CD4-positive, CD25-positive, alpha-beta regulatory T cell (primary cell): Measurements from ENCODE around the gene CFAP57. TPM values are rescaled to one million over a fixed set of nuclear protein-coding genes. Genes with fewer than 3 reads are reported as not detected.

Experiments
- ATAC-seq, 2 donors: fragments of 150-1000 bp; cut with Tn5 transposase; one replicate each; pipeline ENCODE4 v1.10.0; 2021; ENCODE audit warnings: low read depth in 2 of 2, moderate number of reproducible peaks in 2 of 2, moderate library complexity in 1 of 2
- DNase-seq, 3 donors: peaks; one replicate each; pipeline versions ENCODE4 v3.0.0 to v3.0.0-alpha.2; 2012 to 2022; ENCODE audit warnings: mixed read lengths in 1 of 3
- H3K27ac ChIP-seq: one replicate; pipeline ENCODE4 v1.7.0; 2013; ENCODE audit warnings: mild to moderate bottlenecking, low read length; ENCODE audit not compliant: insufficient read depth, poor library complexity, severe bottlenecking
- H3K27me3 ChIP-seq: one replicate; pipeline ENCODE4 v1.7.0; 2013; ENCODE audit warnings: low read length; ENCODE audit not compliant: control insufficient read depth, insufficient read depth
- H3K36me3 ChIP-seq: one replicate; pipeline ENCODE4 v1.7.0; 2013; ENCODE audit warnings: mild to moderate bottlenecking, low read length, moderate library complexity; ENCODE audit not compliant: control insufficient read depth, insufficient read depth
- H3K4me1 ChIP-seq: 2 replicates; pipeline ENCODE4 v1.7.0; 2013; ENCODE audit warnings: mild to moderate bottlenecking, low read length; ENCODE audit not compliant: insufficient read depth, control insufficient read depth, poor library complexity, severe bottlenecking
- H3K4me3 ChIP-seq: one replicate; pipeline ENCODE4 v1.7.0; 2013; ENCODE audit warnings: low read depth, mild to moderate bottlenecking, low read length, moderate library complexity
- H3K9me3 ChIP-seq, 2 experiments: 1 replicate in 1 of 2; 2 replicates in 1 of 2; pipeline ENCODE4 v1.7.0; 2013; ENCODE audit warnings: low read length in 2 of 2, mild to moderate bottlenecking in 1 of 2, moderate library complexity in 1 of 2; ENCODE audit not compliant: control insufficient read depth in 2 of 2
- H3K27ac Mint-ChIP-seq, 3 donors: one replicate each; pipeline ENCODE4 v1.8.0; 2020 to 2022; ENCODE audit warnings: mild to moderate bottlenecking in 3 of 3, mixed read lengths in 3 of 3, moderate library complexity in 2 of 3
- H3K27me3 Mint-ChIP-seq: one replicate; pipeline ENCODE4 v1.8.0; 2022; ENCODE audit warnings: mild to moderate bottlenecking, mixed read lengths
- H3K36me3 Mint-ChIP-seq: one replicate; pipeline ENCODE4 v1.8.0; 2020; ENCODE audit warnings: mixed read lengths
- H3K4me1 Mint-ChIP-seq, 4 donors: one replicate each; pipeline ENCODE4 v1.8.0; 2020 to 2022; ENCODE audit warnings: mixed read lengths in 4 of 4, mild to moderate bottlenecking in 1 of 4
- H3K4me3 Mint-ChIP-seq, 4 donors: one replicate each; pipeline ENCODE4 v1.8.0; 2020 to 2022; ENCODE audit warnings: mild to moderate bottlenecking in 4 of 4, mixed read lengths in 4 of 4, moderate library complexity in 3 of 4
- H3K9me3 Mint-ChIP-seq, 7 donors: one replicate each; pipeline ENCODE4 v1.8.0; 2020 to 2022; ENCODE audit warnings: mixed read lengths in 7 of 7, mild to moderate bottlenecking in 3 of 7, moderate library complexity in 2 of 7
- polyA plus RNA-seq, 4 donors: library from polyadenylated mRNA; unstranded; fragments of 300-500 nt; fragmentation: Illumina TruSeq; gene quantifications; one replicate each; pipeline ENCODE4 v1.2.3, GENCODE V29; 2021
- total RNA-seq: library from RNA; stranded (reverse); gene quantifications from one replicate; pipeline ENCODE4 v1.2.3, GENCODE V29; 2022

Gene CFAP57
- total and polyA plus RNA-seq, 5 donors from 2014 or later = 0.13 TPM; not detected in 4

DNA sequence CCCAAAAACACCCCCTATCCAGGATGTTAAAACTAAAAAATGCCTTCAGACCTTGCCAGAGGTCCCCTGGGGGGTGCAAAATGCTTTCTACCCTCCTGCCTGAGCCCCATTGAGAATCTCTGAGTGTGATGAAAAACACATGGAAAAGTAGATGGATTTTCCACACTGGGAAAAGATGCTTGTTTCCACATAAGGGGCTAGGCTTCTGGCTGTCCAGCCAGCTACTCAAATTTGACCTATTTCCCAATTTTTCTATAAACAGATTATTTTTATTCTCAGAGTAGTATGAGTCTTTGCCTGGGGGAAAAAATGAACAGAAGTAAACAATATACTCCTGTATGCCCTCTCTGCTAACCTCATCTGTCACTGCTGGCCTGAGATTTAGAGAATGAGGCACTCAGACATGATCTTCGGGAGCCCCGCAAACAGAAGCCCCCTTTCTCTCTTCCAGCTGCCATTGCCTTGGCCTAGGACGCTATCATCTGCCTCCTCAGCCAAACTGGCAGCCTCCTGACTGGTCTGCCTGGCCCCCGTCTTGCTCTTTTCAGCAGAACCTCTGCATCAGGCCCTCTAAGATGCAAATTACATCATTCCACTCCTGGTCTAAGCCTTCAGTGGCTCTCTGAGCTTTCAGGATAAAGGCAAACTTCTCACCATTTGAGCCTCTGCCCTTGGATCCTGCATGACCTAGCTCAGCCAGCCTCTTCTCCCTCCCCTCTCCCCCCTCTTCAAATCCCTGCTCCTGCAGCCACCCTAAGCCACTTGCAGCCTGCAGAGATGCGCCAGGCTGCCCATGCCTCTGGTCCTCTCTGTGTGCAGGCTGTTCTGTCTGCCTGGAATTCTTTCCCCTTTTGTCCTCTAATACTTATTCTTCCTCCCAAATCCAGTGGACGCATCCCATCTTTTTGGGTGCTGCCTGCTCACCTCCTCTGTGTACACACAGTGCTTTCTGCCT, 58.0 kb downstream of the CFAP57 start:
- ATAC-seq (no peak), DNase-seq (no peak)
- Mint-ChIP-seq H3K4me3 (no peak overlapping the region), H3K27ac (no peak overlapping the region), H3K36me3 (no peaks in the 10 kb centered on the region), H3K9me3 (peaks cover 0 to 2% (median 0%) of the 10 kb centered on the region in 7 donors), H3K27me3 (peaks cover 8% of the 10 kb centered on the region), H3K4me1 (no peaks in the 10 kb centered on the region)
- Histone ChIP-seq H3K4me1 (no peaks in the 10 kb centered on the region), H3K4me3 (no peak overlapping the region), H3K9me3 (no peaks in the 10 kb centered on the region), H3K27ac (no peak overlapping the region), H3K27me3 (no peaks in the 10 kb centered on the region), H3K36me3 (no peaks in the 10 kb centered on the region)

- Histone ChIP-seq H3K4me3 (no peak overlapping the region), H3K4me1 (no peaks in the 10 kb centered on the region), H3K27ac (no peak overlapping the region), H3K9me3 (no peaks in the 10 kb centered on the region), H3K27me3 (no peaks in the 10 kb centered on the region), H3K36me3 (no peaks in the 10 kb centered on the region)
- peaks cover 7% of the 10 kb centered on the region for H3K27me3 Mint-ChIP-seq
- no peaks in the 10 kb centered on the region for H3K4me1 Mint-ChIP-seq
- H3K36me3 Mint-ChIP-seq = no peaks in the 10 kb centered on the region
- peaks cover 0 to 2% (median 0%) of the 10 kb centered on the region in 7 donors for H3K9me3 Mint-ChIP-seq
- ATAC-seq (no peak), DNase-seq (no peak)
- no peak overlapping the region for H3K4me3 Mint-ChIP-seq
- H3K27ac Mint-ChIP-seq = no peak overlapping the region
Observed at GRCh38 chr1:43232074-43232473, 59.9 kb downstream of the CFAP57 start.

GRCh38 chr1:43232482-43232881, 60.4 kb downstream of the CFAP57 start:
- DNase-seq (no peak), ATAC-seq (no peak)
- Histone ChIP-seq H3K36me3 (no peaks in the 10 kb centered on the region), H3K9me3 (no peaks in the 10 kb centered on the region), H3K4me1 (no peaks in the 10 kb centered on the region), H3K27me3 (no peaks in the 10 kb centered on the region), H3K27ac (no peak overlapping the region), H3K4me3 (no peak overlapping the region)
- Mint-ChIP-seq H3K9me3 (peaks cover 0 to 2% (median 0%) of the 10 kb centered on the region in 7 donors), H3K27ac (no peak overlapping the region), H3K4me1 (no peaks in the 10 kb centered on the region), H3K36me3 (no peaks in the 10 kb centered on the region), H3K4me3 (no peak overlapping the region), H3K27me3 (peaks cover 3% of the 10 kb centered on the region)

- H3K4me1 ChIP-seq = no peaks in the 10 kb centered on the region
- Mint-ChIP-seq H3K27ac (no peak overlapping the region), H3K4me3 (no peak overlapping the region), H3K4me1 (peaks cover 0 to 3% (median 0%) of the 10 kb centered on the region in 4 donors), H3K9me3 (peaks cover 0 to 2% (median 0%) of the 10 kb centered on the region in 7 donors), H3K27me3 (no peaks in the 10 kb centered on the region), H3K36me3 (no peaks in the 10 kb centered on the region)
- H3K27ac ChIP-seq = no peak overlapping the region
- H3K4me3 ChIP-seq = no peak overlapping the region
- ATAC-seq = no peak
- DNase-seq = no peak
- H3K9me3 ChIP-seq = no peaks in the 10 kb centered on the region
- H3K27me3 ChIP-seq = no peaks in the 10 kb centered on the region
- no peaks in the 10 kb centered on the region for H3K36me3 ChIP-seq
Observed at GRCh38 chr1:43233631-43234030, 61.5 kb downstream of the CFAP57 start.

- Mint-ChIP-seq H3K27ac (no peak overlapping the region), H3K4me3 (no peak overlapping the region), H3K27me3 (no peaks in the 10 kb centered on the region), H3K9me3 (peaks cover 0 to 2% (median 0%) of the 10 kb centered on the region in 7 donors), H3K4me1 (peaks cover 0 to 3% (median 0%) of the 10 kb centered on the region in 4 donors), H3K36me3 (no peaks in the 10 kb centered on the region)
- no peaks in the 10 kb centered on the region for H3K27me3 ChIP-seq
- H3K4me3 ChIP-seq = no peak overlapping the region
- DNase-seq (no peak), ATAC-seq (no peak)
- no peaks in the 10 kb centered on the region for H3K36me3 ChIP-seq
- no peaks in the 10 kb centered on the region for H3K9me3 ChIP-seq
- no peaks in the 10 kb centered on the region for H3K4me1 ChIP-seq
- H3K27ac ChIP-seq = no peak overlapping the region
Observed at GRCh38 chr1:43234267-43234666, 62.1 kb downstream of the CFAP57 start.

GRCh38 chr1:43235040-43235439, 62.9 kb downstream of the CFAP57 start:
- H3K27me3 Mint-ChIP-seq = no peaks in the 10 kb centered on the region
- peaks cover 0 to 3% (median 0%) of the 10 kb centered on the region in 4 donors for H3K4me1 Mint-ChIP-seq
- Histone ChIP-seq H3K36me3 (no peaks in the 10 kb centered on the region), H3K4me3 (no peak overlapping the region), H3K9me3 (no peaks in the 10 kb centered on the region), H3K27me3 (no peaks in the 10 kb centered on the region), H3K27ac (no peak overlapping the region), H3K4me1 (no peaks in the 10 kb centered on the region)
- no peak overlapping the region for H3K27ac Mint-ChIP-seq
- no peak for ATAC-seq
- no peak for DNase-seq
- H3K9me3 Mint-ChIP-seq = peaks cover 0 to 2% (median 0%) of the 10 kb centered on the region in 7 donors
- H3K4me3 Mint-ChIP-seq = no peak overlapping the region
- H3K36me3 Mint-ChIP-seq = no peaks in the 10 kb centered on the region

GRCh38 chr1:43235451-43236121, 63.5 kb downstream of the CFAP57 start:
- peaks cover 5% of the 10 kb centered on the region for H3K27me3 Mint-ChIP-seq
- no peak overlapping the region for H3K4me3 Mint-ChIP-seq
- peaks cover 0 to 2% (median 0%) of the 10 kb centered on the region in 7 donors for H3K9me3 Mint-ChIP-seq
- H3K27ac Mint-ChIP-seq = no peak overlapping the region
- H3K4me1 ChIP-seq = no peaks in the 10 kb centered on the region
- no peaks in the 10 kb centered on the region for H3K36me3 Mint-ChIP-seq
- no peak for DNase-seq
- ATAC-seq = no peak
- H3K36me3 ChIP-seq = no peaks in the 10 kb centered on the region
- no peak overlapping the region for H3K4me3 ChIP-seq
- no peaks in the 10 kb centered on the region for H3K27me3 ChIP-seq
- peaks cover 0 to 3% (median 0%) of the 10 kb centered on the region in 4 donors for H3K4me1 Mint-ChIP-seq
- no peak overlapping the region for H3K27ac ChIP-seq
- H3K9me3 ChIP-seq = no peaks in the 10 kb centered on the region
